HEK293 (cell line): ENCODE measurements around the gene RNF217.

Experiments
- YY1 ChIP-seq: fragments of 450-650 bp; formaldehyde crosslinking; IDR thresholded peaks from 2 replicates; pipeline ENCODE4 v1.5.1; 2018; ENCODE audit warnings: missing biosample characterization, missing genetic modification characterization
- YY2 ChIP-seq: fragments of 450-650 bp; formaldehyde crosslinking; IDR thresholded peaks from 2 replicates; pipeline ENCODE4 v1.5.1; 2016; ENCODE audit warnings: missing biosample characterization, missing genetic modification characterization
- ZBTB7A ChIP-seq: fragments of 450-650 bp; formaldehyde crosslinking; IDR thresholded peaks from 2 replicates; pipeline ENCODE4 v1.5.1; 2016; ENCODE audit warnings: low read depth, missing biosample characterization, missing genetic modification characterization
- ZBTB8A ChIP-seq: fragments of 450-650 bp; formaldehyde crosslinking; IDR thresholded peaks from 2 replicates; pipeline ENCODE4 v1.5.1; 2016; ENCODE audit warnings: missing biosample characterization, missing genetic modification characterization
- ZNF121 ChIP-seq: fragments of 450-650 bp; formaldehyde crosslinking; IDR thresholded peaks from 2 replicates; pipeline ENCODE4 v1.5.1; 2016; ENCODE audit warnings: missing biosample characterization, missing genetic modification characterization
- ZNF157 ChIP-seq: fragments of 450-650 bp; formaldehyde crosslinking; IDR thresholded peaks from 2 replicates; pipeline ENCODE4 v1.5.1; 2016; ENCODE audit warnings: missing biosample characterization, missing genetic modification characterization
- ZNF341 ChIP-seq: fragments of 450-650 bp; formaldehyde crosslinking; IDR thresholded peaks from 2 replicates; pipeline ENCODE4; 2016; ENCODE audit warnings: low read depth, missing biosample characterization, missing genetic modification characterization
- ZNF426 ChIP-seq: fragments of 450-650 bp; formaldehyde crosslinking; IDR thresholded peaks from 2 replicates; pipeline ENCODE4 v1.5.1; 2017; ENCODE audit warnings: missing biosample characterization, missing genetic modification characterization, mild to moderate bottlenecking, inconsistent platforms, moderate library complexity
- ZNF530 ChIP-seq: fragments of 450-650 bp; formaldehyde crosslinking; IDR thresholded peaks from 2 replicates; pipeline ENCODE4 v1.5.1; 2016; ENCODE audit warnings: low read depth, missing biosample characterization, missing genetic modification characterization
- ZNF561 ChIP-seq: fragments of 450-650 bp; IDR thresholded peaks from 2 replicates; pipeline ENCODE4 v1.5.1; 2018; ENCODE audit warnings: missing biosample characterization, missing genetic modification characterization, borderline replicate concordance
- ZNF670 ChIP-seq: fragments of 450-650 bp; formaldehyde crosslinking; IDR thresholded peaks from 2 replicates; pipeline ENCODE4 v1.5.1; 2016; ENCODE audit warnings: missing biosample characterization, missing genetic modification characterization, low read depth
- ZNF747 ChIP-seq: fragments of 450-650 bp; formaldehyde crosslinking; IDR thresholded peaks from 2 replicates; pipeline ENCODE4 v1.5.1; 2016; ENCODE audit warnings: missing biosample characterization, missing genetic modification characterization
- TF ChIP-seq, protein P1 (sequence below): fragments of 450-650 bp; formaldehyde crosslinking; IDR thresholded peaks from 2 replicates; pipeline ENCODE4 v1.5.1; 2016; ENCODE audit warnings: missing biosample characterization, missing genetic modification characterization
- TF ChIP-seq, protein P2 (sequence below): fragments of 450-650 bp; formaldehyde crosslinking; IDR thresholded peaks from 2 replicates; pipeline ENCODE4 v1.5.1; 2017; ENCODE audit warnings: missing biosample characterization, missing genetic modification characterization

DNA sequence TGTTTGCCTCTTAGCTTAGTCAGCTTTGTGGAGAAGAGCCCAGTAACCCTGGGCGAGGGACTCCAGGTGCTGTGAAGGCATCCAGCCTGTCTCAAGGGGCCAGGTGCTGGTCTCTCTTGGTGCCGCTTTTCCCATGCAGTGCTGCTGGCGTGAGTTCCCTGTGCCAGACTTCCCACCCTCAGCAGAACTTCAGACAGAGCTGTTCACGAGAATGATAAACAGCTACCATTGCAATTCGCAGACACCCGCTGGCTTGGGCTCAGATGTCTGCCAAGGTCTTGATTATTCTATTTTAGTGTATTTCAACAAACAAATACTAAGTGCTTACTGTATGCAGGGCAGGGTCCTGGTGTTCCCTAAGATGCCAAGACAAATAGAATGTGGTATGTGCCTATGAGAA is 57.7 kb downstream of the RNF217 start:
- TF ChIP-seq, protein P1, sequence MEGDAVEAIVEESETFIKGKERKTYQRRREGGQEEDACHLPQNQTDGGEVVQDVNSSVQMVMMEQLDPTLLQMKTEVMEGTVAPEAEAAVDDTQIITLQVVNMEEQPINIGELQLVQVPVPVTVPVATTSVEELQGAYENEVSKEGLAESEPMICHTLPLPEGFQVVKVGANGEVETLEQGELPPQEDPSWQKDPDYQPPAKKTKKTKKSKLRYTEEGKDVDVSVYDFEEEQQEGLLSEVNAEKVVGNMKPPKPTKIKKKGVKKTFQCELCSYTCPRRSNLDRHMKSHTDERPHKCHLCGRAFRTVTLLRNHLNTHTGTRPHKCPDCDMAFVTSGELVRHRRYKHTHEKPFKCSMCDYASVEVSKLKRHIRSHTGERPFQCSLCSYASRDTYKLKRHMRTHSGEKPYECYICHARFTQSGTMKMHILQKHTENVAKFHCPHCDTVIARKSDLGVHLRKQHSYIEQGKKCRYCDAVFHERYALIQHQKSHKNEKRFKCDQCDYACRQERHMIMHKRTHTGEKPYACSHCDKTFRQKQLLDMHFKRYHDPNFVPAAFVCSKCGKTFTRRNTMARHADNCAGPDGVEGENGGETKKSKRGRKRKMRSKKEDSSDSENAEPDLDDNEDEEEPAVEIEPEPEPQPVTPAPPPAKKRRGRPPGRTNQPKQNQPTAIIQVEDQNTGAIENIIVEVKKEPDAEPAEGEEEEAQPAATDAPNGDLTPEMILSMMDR (tag by site-specific recombination), result no peak
- TF ChIP-seq ZNF426 (tag by site-specific recombination) (no peak), ZBTB8A (no peak), ZNF530 (tag by site-specific recombination) (no peak), ZNF747 (tag by site-specific recombination) (no peak), ZNF341 (tag by site-specific recombination) (no peak), YY1 (tag by site-specific recombination) (no peak), ZNF670 (tag by site-specific recombination) (no peak), ZNF561 (no peak), YY2 (tag by site-specific recombination) (no peak), ZBTB7A (tag by site-specific recombination) (no peak), ZNF157 (tag by site-specific recombination) (no peak), ZNF121 (tag by site-specific recombination) (no peak)
- TF ChIP-seq, protein P2, sequence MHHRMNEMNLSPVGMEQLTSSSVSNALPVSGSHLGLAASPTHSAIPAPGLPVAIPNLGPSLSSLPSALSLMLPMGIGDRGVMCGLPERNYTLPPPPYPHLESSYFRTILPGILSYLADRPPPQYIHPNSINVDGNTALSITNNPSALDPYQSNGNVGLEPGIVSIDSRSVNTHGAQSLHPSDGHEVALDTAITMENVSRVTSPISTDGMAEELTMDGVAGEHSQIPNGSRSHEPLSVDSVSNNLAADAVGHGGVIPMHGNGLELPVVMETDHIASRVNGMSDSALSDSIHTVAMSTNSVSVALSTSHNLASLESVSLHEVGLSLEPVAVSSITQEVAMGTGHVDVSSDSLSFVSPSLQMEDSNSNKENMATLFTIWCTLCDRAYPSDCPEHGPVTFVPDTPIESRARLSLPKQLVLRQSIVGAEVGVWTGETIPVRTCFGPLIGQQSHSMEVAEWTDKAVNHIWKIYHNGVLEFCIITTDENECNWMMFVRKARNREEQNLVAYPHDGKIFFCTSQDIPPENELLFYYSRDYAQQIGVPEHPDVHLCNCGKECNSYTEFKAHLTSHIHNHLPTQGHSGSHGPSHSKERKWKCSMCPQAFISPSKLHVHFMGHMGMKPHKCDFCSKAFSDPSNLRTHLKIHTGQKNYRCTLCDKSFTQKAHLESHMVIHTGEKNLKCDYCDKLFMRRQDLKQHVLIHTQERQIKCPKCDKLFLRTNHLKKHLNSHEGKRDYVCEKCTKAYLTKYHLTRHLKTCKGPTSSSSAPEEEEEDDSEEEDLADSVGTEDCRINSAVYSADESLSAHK (tag by site-specific recombination), result no peak
